SH-SY5Y (cell line): ENCODE results near the gene RBM42.

Source experiments
- GATA2 ChIP-seq: IDR thresholded peaks from 2 replicates; pipeline ENCODE4 v1.6.1; 2011; ENCODE audit warnings: mild to moderate bottlenecking, low read depth, low read length
- GATA3 ChIP-seq: IDR thresholded peaks from 2 replicates; pipeline ENCODE4 v1.6.1; 2011; ENCODE audit warnings: low read depth, mild to moderate bottlenecking, low read length, moderate library complexity

- TF ChIP-seq GATA2 (no peak), GATA3 (no peak)
Measured at GRCh38 chr19:35637165-35637564, 8.3 kb downstream of the RBM42 start.
